RWPE2 (cell line): ENCODE data around the gene RABEP1.
A peak's percentile ranks its signal among the peaks of the same experiment; 100 is the strongest.
"Not testable (repeated sequence)": the region's sequence is repeated elsewhere in the genome, so short reads cannot be mapped to it uniquely, and the experiment has no call there.

Source experiments
- ATAC-seq: fragments of 200-7000 bp; cut with Tn5 transposase; 3 replicates; pipeline ENCODE4 v1.9.1; 2021; ENCODE audit warnings: low read depth
- DNase-seq: peaks from one replicate; pipeline ENCODE4 v3.0.0-alpha.2; 2020; ENCODE audit warnings: low spot score
- H3K27ac ChIP-seq: fragments of 450-650 bp; 2 replicates; pipeline ENCODE4 v1.5.1; 2017; ENCODE audit warnings: mild to moderate bottlenecking; ENCODE audit not compliant: poor library complexity, severe bottlenecking
- H3K27me3 ChIP-seq: fragments of 250-450 bp; sonication (Bioruptor Pico); 2 replicates; pipeline ENCODE4 v1.5.1; 2021; ENCODE audit warnings: mild to moderate bottlenecking, moderate library complexity; ENCODE audit not compliant: insufficient read depth, poor library complexity, severe bottlenecking
- H3K36me3 ChIP-seq: fragments of 250-450 bp; sonication (Bioruptor Pico); 2 replicates; pipeline ENCODE4 v1.5.1; 2020; ENCODE audit warnings: low read depth, mild to moderate bottlenecking, moderate library complexity
- H3K4me1 ChIP-seq: fragments of 250-450 bp; sonication (Bioruptor Pico); 2 replicates; pipeline ENCODE4 v1.5.1; 2021; ENCODE audit warnings: mild to moderate bottlenecking, moderate library complexity; ENCODE audit not compliant: insufficient read depth, poor library complexity, severe bottlenecking
- H3K4me3 ChIP-seq: fragments of 250-450 bp; sonication (Bioruptor Pico); 2 replicates; pipeline ENCODE4 v1.5.1; 2021; ENCODE audit warnings: mild to moderate bottlenecking, moderate library complexity; ENCODE audit not compliant: severe bottlenecking
- H3K9me3 ChIP-seq: fragments of 250-450 bp; sonication (Bioruptor Pico); 2 replicates; pipeline ENCODE4 v1.5.1; 2021; ENCODE audit warnings: mild to moderate bottlenecking, moderate library complexity; ENCODE audit not compliant: severe bottlenecking
- TF ChIP-seq, protein P1 (sequence below): fragments of 450-650 bp; IDR thresholded peaks from one replicate; pipeline ENCODE4 v1.5.1; 2017; ENCODE audit warnings: mild to moderate bottlenecking, moderate library complexity; ENCODE audit not compliant: poor library complexity, severe bottlenecking

The RABEP1 gene

DNA sequence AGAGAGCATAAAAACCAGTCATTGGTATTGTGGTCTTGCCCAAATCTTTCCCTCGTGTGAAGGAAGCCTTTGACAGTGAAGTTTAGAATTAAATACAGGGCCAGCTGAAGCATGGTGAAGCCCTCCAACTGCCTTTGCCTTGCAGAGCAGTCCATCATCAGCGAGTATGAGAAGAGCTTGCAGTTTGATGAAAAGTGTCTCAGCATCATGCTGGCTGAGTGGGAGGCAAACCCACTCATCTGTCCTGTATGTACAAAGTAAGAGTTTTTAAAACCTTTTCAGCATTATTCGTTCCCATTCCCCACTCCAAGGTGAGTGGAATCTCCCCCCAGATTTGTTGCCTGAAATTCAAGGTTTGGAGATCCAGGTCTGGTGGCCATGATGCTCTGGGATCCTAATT is 143.7 kb downstream of the RABEP1 start:
- H3K36me3 ChIP-seq, result peaks cover 93% of the 10 kb centered on the region
- DNase-seq (no peak), ATAC-seq (no peak)
- peaks cover 4% of the 10 kb centered on the region for H3K4me1 ChIP-seq
- H3K27ac ChIP-seq, result no peak overlapping the region
- no peaks in the 10 kb centered on the region for H3K9me3 ChIP-seq
- no peak overlapping the region for H3K4me3 ChIP-seq
- H3K27me3 ChIP-seq, result no peaks in the 10 kb centered on the region
- TF ChIP-seq, protein P1, sequence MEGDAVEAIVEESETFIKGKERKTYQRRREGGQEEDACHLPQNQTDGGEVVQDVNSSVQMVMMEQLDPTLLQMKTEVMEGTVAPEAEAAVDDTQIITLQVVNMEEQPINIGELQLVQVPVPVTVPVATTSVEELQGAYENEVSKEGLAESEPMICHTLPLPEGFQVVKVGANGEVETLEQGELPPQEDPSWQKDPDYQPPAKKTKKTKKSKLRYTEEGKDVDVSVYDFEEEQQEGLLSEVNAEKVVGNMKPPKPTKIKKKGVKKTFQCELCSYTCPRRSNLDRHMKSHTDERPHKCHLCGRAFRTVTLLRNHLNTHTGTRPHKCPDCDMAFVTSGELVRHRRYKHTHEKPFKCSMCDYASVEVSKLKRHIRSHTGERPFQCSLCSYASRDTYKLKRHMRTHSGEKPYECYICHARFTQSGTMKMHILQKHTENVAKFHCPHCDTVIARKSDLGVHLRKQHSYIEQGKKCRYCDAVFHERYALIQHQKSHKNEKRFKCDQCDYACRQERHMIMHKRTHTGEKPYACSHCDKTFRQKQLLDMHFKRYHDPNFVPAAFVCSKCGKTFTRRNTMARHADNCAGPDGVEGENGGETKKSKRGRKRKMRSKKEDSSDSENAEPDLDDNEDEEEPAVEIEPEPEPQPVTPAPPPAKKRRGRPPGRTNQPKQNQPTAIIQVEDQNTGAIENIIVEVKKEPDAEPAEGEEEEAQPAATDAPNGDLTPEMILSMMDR, result no peak

DNA sequence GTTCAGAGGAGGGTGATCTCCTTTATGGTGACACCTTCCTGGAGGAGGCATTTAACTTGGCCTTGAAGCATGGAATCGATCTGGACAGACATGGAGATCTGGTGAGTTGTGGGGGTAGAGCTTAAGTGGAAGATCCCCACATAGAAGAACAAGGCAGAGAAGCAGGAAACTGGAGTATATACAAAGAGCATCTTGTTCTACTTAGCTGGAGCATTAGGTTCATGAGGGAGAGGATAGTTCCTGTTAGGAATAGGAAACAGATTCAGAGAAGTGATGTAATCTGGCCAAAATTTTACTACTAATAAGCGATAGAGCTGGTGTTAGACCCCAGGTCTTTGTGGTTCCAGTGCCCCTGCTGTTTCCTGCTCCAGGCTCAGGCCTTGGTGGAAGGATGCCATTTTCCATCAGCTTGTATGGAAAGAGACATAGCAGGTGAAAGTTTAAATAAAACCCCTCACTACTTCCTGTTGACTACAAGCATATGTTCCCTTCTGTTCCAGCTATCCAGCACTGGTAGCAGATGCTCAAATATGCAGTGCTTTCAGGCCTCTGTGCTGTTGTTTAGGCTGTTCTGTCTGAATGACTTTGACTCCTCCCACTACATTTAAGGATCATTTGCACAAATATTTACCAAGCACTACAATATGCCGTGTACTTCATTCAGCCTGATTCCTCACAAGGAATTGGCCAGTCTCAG is 147.3 kb downstream of the RABEP1 start:
- no peak for DNase-seq
- peaks cover 95% of the 10 kb centered on the region for H3K36me3 ChIP-seq
- no peak overlapping the region for H3K4me3 ChIP-seq

DNA sequence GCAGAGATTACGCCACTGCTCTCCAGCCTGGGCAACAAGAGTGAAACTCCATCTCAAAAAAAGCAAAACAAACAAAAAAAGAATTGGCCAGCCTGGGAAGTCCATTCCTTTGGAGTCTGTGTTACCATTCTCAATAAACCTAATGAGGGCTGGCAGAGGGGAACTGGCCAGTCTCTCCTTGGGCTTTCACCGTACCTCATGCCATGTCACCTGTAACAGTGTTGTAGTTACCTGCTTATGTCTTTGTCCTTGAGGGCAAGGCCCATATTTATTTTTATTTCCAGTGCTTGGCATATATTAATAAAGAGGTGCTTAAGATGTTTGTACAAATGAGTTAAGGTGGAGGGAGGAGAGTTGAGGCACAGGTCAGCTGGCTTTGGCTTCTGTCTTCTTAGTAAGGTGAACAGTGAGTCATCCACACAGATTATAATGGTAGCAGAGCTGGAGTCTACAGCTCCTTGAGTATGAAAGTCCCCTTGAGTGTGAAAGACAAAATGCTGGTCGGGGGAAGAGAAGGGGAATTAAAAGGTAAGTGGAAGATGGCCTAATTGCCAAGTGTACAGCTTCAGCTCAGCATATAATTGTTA is 148.4 kb downstream of the RABEP1 start:
- ATAC-seq (no peak), DNase-seq (no peak)
- H3K4me1 ChIP-seq, result peaks cover 4% of the 10 kb centered on the region
- H3K27me3 ChIP-seq, result no peaks in the 10 kb centered on the region
- TF ChIP-seq, protein P1, result no peak
- no peaks in the 10 kb centered on the region for H3K9me3 ChIP-seq
- peaks cover 94% of the 10 kb centered on the region for H3K36me3 ChIP-seq
- no peak overlapping the region for H3K4me3 ChIP-seq
- no peak overlapping the region for H3K27ac ChIP-seq

More for the DNA sequence above, 147.3 kb downstream of the RABEP1 start:
- no peaks in the 10 kb centered on the region for H3K9me3 ChIP-seq
- ATAC-seq, result no peak
- H3K27me3 ChIP-seq, result no peaks in the 10 kb centered on the region
- no peak overlapping the region for H3K27ac ChIP-seq
- TF ChIP-seq, protein P1, result no peak
- peaks cover 4% of the 10 kb centered on the region for H3K4me1 ChIP-seq

DNA sequence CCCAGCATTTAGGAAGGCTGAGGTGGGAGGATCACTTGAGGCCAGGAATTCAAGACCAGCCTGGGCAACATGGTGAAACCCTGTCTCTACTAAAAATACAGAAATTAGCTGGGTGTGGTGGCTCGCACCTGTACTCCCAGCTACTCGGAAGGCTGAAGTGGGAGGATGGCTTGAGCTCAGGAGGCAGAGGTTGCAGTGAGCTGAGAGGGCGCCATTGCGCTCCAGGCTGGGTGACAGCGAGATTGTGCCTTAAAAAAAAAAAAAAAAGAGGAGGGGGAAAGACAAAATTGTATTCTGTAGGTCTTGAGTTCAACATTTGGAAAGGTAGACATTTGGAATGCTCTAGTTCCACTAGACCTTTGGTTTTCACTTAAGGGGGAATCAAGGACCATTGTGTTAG is 149.2 kb downstream of the RABEP1 start:
- not testable (repeated sequence) for ATAC-seq

DNA sequence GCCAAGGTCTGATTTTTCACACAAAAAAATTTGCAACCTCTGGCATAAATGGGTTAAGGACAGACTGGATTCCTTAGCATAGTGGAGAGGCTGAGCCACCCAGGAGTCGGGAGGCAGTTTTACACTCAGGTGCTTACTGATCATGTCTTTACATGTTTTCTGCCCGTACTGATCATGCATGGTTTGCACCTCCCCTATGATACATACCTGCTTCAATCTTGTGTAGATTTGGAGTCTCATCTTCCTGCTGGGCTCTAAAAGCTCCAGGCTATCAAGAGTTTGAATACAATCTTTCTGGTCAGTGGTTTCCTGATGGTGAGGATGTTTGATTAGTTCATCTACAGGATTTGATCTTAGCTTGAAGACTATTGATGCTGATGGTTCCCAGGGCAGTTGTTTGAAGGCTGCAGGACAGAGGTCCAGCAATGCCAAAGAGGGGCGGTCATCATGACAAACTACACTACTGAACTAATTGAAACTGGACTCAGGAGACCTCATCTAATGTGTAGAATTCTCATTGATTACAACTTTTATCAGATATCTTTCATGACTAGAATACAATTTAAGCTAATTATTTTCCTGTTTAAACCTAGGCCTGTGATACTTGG is 150.0 kb downstream of the RABEP1 start:
- peaks cover 7% of the 10 kb centered on the region for H3K4me1 ChIP-seq
- TF ChIP-seq, protein P1, result no peak
- H3K36me3 ChIP-seq, result peaks cover 91% of the 10 kb centered on the region
- no peaks in the 10 kb centered on the region for H3K27me3 ChIP-seq
- ATAC-seq, result peak; percentile 83
- DNase-seq, result no peak
- peak overlapping the region; percentile 38 for H3K27ac ChIP-seq
- no peaks in the 10 kb centered on the region for H3K9me3 ChIP-seq
- H3K4me3 ChIP-seq, result no peak overlapping the region

More for the DNA sequence above, 149.2 kb downstream of the RABEP1 start:
- DNase-seq, H3K4me3 ChIP-seq, H3K27me3 ChIP-seq, H3K9me3 ChIP-seq, H3K4me1 ChIP-seq: not testable (repeated sequence)
- Histone ChIP-seq H3K27ac (peak overlapping the region; percentile 38), H3K36me3 (peaks cover 91% of the 10 kb centered on the region)
